Measurements from ENCODE around the gene TEPSIN.

GRCh38 chr17:81184555-81184954, 54.3 kb downstream of the TEPSIN start:
- TF ChIP-seq, protein P1, sequence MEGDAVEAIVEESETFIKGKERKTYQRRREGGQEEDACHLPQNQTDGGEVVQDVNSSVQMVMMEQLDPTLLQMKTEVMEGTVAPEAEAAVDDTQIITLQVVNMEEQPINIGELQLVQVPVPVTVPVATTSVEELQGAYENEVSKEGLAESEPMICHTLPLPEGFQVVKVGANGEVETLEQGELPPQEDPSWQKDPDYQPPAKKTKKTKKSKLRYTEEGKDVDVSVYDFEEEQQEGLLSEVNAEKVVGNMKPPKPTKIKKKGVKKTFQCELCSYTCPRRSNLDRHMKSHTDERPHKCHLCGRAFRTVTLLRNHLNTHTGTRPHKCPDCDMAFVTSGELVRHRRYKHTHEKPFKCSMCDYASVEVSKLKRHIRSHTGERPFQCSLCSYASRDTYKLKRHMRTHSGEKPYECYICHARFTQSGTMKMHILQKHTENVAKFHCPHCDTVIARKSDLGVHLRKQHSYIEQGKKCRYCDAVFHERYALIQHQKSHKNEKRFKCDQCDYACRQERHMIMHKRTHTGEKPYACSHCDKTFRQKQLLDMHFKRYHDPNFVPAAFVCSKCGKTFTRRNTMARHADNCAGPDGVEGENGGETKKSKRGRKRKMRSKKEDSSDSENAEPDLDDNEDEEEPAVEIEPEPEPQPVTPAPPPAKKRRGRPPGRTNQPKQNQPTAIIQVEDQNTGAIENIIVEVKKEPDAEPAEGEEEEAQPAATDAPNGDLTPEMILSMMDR (IDR thresholded peaks at IDR 0.05; ENCODE audit: poor library complexity, severe bottlenecking) = no peak
- TF ChIP-seq EP300 (conservative IDR thresholded peaks at IDR 0.05; ENCODE audit: poor library complexity, severe bottlenecking) (no peak), EZH2 (IDR thresholded peaks at IDR 0.05; ENCODE audit: borderline replicate concordance, insufficient read depth, low read length, poor library complexity, severe bottlenecking) (no peak)
